ENCODE data around the gene KDM2A. TPM values are rescaled to one million over a fixed set of nuclear protein-coding genes. Genes with fewer than 3 reads are reported as not detected.

KDM2A gene
- total RNA-seq, 1 experiment from 2014 or later, result 121 TPM

- no peak overlapping the region for H3K27ac ChIP-seq (ENCODE audit: low read depth, low read length, poor library complexity, severe bottlenecking)
- ChIA-PET POLR2A (ENCODE audit: low non-redundant PET) (interaction anchor here (0.5 kb wide), 1 partner anchor 22 kb away, joined by 10 read pairs; no protein-coding TSS in a partner anchor), CTCF (no interaction called here)
- peaks cover 93% of the 10 kb centered on the region for H3K36me3 ChIP-seq (ENCODE audit: insufficient read depth, low read length, poor library complexity, severe bottlenecking)
- no TSS peak for BruUV-seq (replicated peaks)
- H3K4me3 ChIP-seq (ENCODE audit: low read depth, low read length, poor library complexity, severe bottlenecking), result no peak overlapping the region
- H3K4me1 ChIP-seq (ENCODE audit: insufficient read depth, low read length, poor library complexity, severe bottlenecking), result peaks cover 11% of the 10 kb centered on the region
- DNase-seq (ENCODE audit: low spot score), result no peak
- peaks cover 13% of the 10 kb centered on the region for H3K9me3 ChIP-seq (ENCODE audit: low read depth, low read length, poor library complexity, severe bottlenecking)
- H3K27me3 ChIP-seq (replicated peaks; ENCODE audit: insufficient read depth, low read depth, low read length, poor library complexity), result no peaks in the 10 kb centered on the region
- intact Hi-C loops (cut with micrococcal nuclease; ENCODE audit: unreplicated experiment), result no loop called here
- TF ChIP-seq EZH2 (IDR thresholded peaks at IDR 0.05; ENCODE audit: borderline replicate concordance, low read depth, low read length, poor library complexity, severe bottlenecking), result no peak
- no peak for TF ChIP-seq CTCF (conservative IDR thresholded peaks at IDR 0.05; ENCODE audit: low read depth, low read length)
Measured at GRCh38 chr11:67295846-67296245, 176.8 kb downstream of the KDM2A start.

GRCh38 chr11:67298786-67299185, 179.7 kb downstream of the KDM2A start:
- H3K9me3 ChIP-seq (ENCODE audit: low read depth, low read length, poor library complexity, severe bottlenecking), result peaks cover 13% of the 10 kb centered on the region
- peaks cover 83% of the 10 kb centered on the region for H3K36me3 ChIP-seq (ENCODE audit: insufficient read depth, low read length, poor library complexity, severe bottlenecking)
- TF ChIP-seq CTCF (conservative IDR thresholded peaks at IDR 0.05; ENCODE audit: low read depth, low read length), result no peak
- no peak for TF ChIP-seq EZH2 (IDR thresholded peaks at IDR 0.05; ENCODE audit: borderline replicate concordance, low read depth, low read length, poor library complexity, severe bottlenecking)
- H3K4me3 ChIP-seq (ENCODE audit: low read depth, low read length, poor library complexity, severe bottlenecking), result no peak overlapping the region
- BruUV-seq (replicated peaks), result no TSS peak
- peaks cover 10% of the 10 kb centered on the region for H3K4me1 ChIP-seq (ENCODE audit: insufficient read depth, low read length, poor library complexity, severe bottlenecking)
- DNase-seq (ENCODE audit: low spot score), result no peak
- CTCF ChIA-PET, result no interaction called here
- no peak overlapping the region for H3K27ac ChIP-seq (ENCODE audit: low read depth, low read length, poor library complexity, severe bottlenecking)
- no peaks in the 10 kb centered on the region for H3K27me3 ChIP-seq (replicated peaks; ENCODE audit: insufficient read depth, low read depth, low read length, poor library complexity)
- POLR2A ChIA-PET (ENCODE audit: low non-redundant PET), result no interaction called here
- intact Hi-C loops (cut with micrococcal nuclease; ENCODE audit: unreplicated experiment), result no loop called here

GRCh38 chr11:67299471-67300191, 180.6 kb downstream of the KDM2A start:
- ChIA-PET CTCF (no interaction called here), POLR2A (ENCODE audit: low non-redundant PET) (no interaction called here)
- H3K4me3 ChIP-seq (ENCODE audit: low read depth, low read length, poor library complexity, severe bottlenecking), result no peak overlapping the region
- no peak overlapping the region for H3K27ac ChIP-seq (ENCODE audit: low read depth, low read length, poor library complexity, severe bottlenecking)
- peaks cover 74% of the 10 kb centered on the region for H3K36me3 ChIP-seq (ENCODE audit: insufficient read depth, low read length, poor library complexity, severe bottlenecking)
- intact Hi-C loops (cut with micrococcal nuclease; ENCODE audit: unreplicated experiment), result no loop called here
- DNase-seq (ENCODE audit: low spot score), result no peak
- H3K9me3 ChIP-seq (ENCODE audit: low read depth, low read length, poor library complexity, severe bottlenecking), result peaks cover 13% of the 10 kb centered on the region
- no peak for TF ChIP-seq CTCF (conservative IDR thresholded peaks at IDR 0.05; ENCODE audit: low read depth, low read length)
- no peak for TF ChIP-seq EZH2 (IDR thresholded peaks at IDR 0.05; ENCODE audit: borderline replicate concordance, low read depth, low read length, poor library complexity, severe bottlenecking)
- H3K27me3 ChIP-seq (replicated peaks; ENCODE audit: insufficient read depth, low read depth, low read length, poor library complexity), result no peaks in the 10 kb centered on the region
- H3K4me1 ChIP-seq (ENCODE audit: insufficient read depth, low read length, poor library complexity, severe bottlenecking), result peaks cover 10% of the 10 kb centered on the region
- BruUV-seq (replicated peaks), result no TSS peak
